Transverse colon (tissue), 4 donors: ENCODE measurements around the gene CETN3.
"Not testable (repeated sequence)": the region's sequence is repeated elsewhere in the genome, so short reads cannot be mapped to it uniquely, and the experiment has no call there.

ENCODE experiments used
- POLR2A ChIP-seq: fragments of 450-650 bp; IDR thresholded peaks from one replicate; pipeline ENCODE4 v1.6.1; 2016; ENCODE audit warnings: antibody characterized with exemption, mild to moderate bottlenecking, moderate library complexity
- POLR2AphosphoS5 ChIP-seq, 3 donors: sonication (generic); formaldehyde crosslinking; IDR thresholded peaks; one replicate each; pipeline ENCODE4 v1.6.1; 2016; ENCODE audit warnings: antibody characterized with exemption in 3 of 3
- TF ChIP-seq, protein P1 (sequence below), 5 experiments: fragments of 200-600 bp in 3 of 5; fragments of 450-650 bp in 2 of 5; sonication (generic) in 3 of 5; IDR thresholded peaks; 1 replicate in 2 of 5; 2 replicates in 3 of 5; pipeline ENCODE4 v1.5.1; 2016 to 2017; ENCODE audit warnings: antibody characterized with exemption in 5 of 5, inconsistent platforms in 3 of 5, mild to moderate bottlenecking in 2 of 5, moderate library complexity in 1 of 5

DNA sequence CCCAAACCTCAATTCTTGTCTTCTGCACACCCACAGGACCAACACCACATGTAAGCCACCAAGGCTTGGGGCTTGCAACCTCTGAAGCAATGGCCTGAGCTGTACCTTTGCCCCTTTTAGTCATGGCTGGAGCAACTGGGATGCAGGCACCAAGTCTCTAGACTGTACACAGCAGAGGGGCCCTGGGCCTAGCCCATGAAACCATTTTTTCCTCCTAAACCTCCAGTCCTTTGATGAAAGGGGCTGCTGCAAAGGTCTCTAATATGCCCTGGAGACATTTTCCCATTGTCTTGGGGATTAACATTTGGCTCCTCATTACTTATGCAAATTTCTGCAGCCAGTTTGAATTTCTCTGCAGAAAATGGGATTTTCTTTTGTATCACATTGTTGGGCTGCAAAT, 38.3 kb downstream of the CETN3 start:
- TF ChIP-seq, protein P1, sequence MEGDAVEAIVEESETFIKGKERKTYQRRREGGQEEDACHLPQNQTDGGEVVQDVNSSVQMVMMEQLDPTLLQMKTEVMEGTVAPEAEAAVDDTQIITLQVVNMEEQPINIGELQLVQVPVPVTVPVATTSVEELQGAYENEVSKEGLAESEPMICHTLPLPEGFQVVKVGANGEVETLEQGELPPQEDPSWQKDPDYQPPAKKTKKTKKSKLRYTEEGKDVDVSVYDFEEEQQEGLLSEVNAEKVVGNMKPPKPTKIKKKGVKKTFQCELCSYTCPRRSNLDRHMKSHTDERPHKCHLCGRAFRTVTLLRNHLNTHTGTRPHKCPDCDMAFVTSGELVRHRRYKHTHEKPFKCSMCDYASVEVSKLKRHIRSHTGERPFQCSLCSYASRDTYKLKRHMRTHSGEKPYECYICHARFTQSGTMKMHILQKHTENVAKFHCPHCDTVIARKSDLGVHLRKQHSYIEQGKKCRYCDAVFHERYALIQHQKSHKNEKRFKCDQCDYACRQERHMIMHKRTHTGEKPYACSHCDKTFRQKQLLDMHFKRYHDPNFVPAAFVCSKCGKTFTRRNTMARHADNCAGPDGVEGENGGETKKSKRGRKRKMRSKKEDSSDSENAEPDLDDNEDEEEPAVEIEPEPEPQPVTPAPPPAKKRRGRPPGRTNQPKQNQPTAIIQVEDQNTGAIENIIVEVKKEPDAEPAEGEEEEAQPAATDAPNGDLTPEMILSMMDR (IDR thresholded peaks at IDR 0.05), result not testable (repeated sequence)
- TF ChIP-seq POLR2AphosphoS5 (IDR thresholded peaks at IDR 0.05); POLR2A: not testable (repeated sequence)
